ENCODE data around the gene CLIP1. TPM values are rescaled to one million over a fixed set of nuclear protein-coding genes. Genes with fewer than 3 reads are reported as not detected.
"Not testable (repeated sequence)": the region's sequence is repeated elsewhere in the genome, so short reads cannot be mapped to it uniquely, and the experiment has no call there.

Gene CLIP1
- total RNA-seq, 2 experiments from 2014 or later, result 75.6 to 76.5 TPM

DNA sequence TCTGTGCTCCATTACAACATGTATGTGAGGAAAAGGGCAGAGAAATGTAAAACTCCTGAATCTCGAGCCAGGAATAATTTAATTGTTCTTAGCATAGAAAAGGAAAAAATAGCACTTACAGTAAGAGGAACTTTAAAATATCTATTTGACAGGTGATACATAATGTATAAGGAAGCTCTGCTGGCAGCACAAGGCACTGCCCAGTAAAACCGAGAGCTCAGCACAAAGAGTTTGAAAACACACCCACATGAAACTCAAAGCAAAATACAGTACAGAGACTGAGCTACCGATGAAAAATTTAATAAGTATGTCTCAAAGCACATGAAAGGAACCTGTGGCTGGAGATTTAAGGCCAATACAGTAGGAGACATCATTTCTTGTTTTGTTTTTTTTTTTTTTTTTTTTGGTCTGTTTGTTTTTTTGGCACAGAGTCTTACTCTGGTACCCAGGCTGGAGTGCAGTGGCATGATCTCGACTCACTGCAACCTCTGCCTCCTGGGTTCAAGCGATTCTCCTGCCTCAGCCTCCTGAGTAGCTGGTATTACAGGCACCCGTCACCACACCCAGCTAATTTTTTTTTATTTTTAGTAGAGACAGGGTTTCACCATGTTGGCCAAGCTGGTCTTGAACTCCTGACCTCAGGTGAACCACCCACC, 19.2 kb downstream of the CLIP1 start:
- H3K27me3 Mint-ChIP-seq, result no peaks in the 10 kb centered on the region
- H3K27ac Mint-ChIP-seq, result peak overlapping the region; percentile 43
- DNase-seq, result no peak
- H3K4me1 Mint-ChIP-seq, result peaks cover 43% of the 10 kb centered on the region
- peaks cover 16% of the 10 kb centered on the region for H3K36me3 Mint-ChIP-seq (ENCODE audit: low read depth)
- POLR2A ChIA-PET, result no interaction called here
- CTCF ChIA-PET, result interaction anchor here (0.6 to 5.4 kb wide), 10 partner anchors 10 to 1596 kb away, joined by 3 to 33 read pairs (median 3); partner anchors contain the start of gene CLIP1
- H3K9me3 Mint-ChIP-seq, result no peaks in the 10 kb centered on the region
- H3K4me3 Mint-ChIP-seq, result no peak overlapping the region

GRCh38 chr12:122402264-122402663, 20.2 kb downstream of the CLIP1 start:
- Mint-ChIP-seq H3K27me3 (no peaks in the 10 kb centered on the region), H3K27ac (no peak overlapping the region), H3K4me3 (no peak overlapping the region), H3K4me1 (peaks cover 43% of the 10 kb centered on the region), H3K36me3 (ENCODE audit: low read depth) (peaks cover 16% of the 10 kb centered on the region), H3K9me3 (no peaks in the 10 kb centered on the region)
- POLR2A ChIA-PET, result no interaction called here
- DNase-seq, result no peak
- CTCF ChIA-PET, result interaction anchor here (0.6 to 5.4 kb wide), 3 partner anchors 11 to 137 kb away, joined by 3 to 33 read pairs (median 4); no protein-coding TSS in a partner anchor

GRCh38 chr12:122399592-122400373, 22.7 kb downstream of the CLIP1 start:
- Mint-ChIP-seq H3K4me1 (peaks cover 48% of the 10 kb centered on the region), H3K27me3 (no peaks in the 10 kb centered on the region), H3K27ac (peak overlapping the region; percentile 85), H3K36me3 (ENCODE audit: low read depth) (peaks cover 19% of the 10 kb centered on the region), H3K4me3 (peak overlapping the region; percentile 41), H3K9me3 (no peaks in the 10 kb centered on the region)
- CTCF ChIA-PET, result interaction anchor here (0.5 to 5.4 kb wide), 23 partner anchors 10 to 1338 kb away, joined by 3 to 33 read pairs (median 4); partner anchors contain the start of genes CLIP1 and ZCCHC8
- peak; percentile 71 for DNase-seq
- POLR2A ChIA-PET, result interaction anchor here (0.5 to 1.4 kb wide), 4 partner anchors 13 to 114 kb away, joined by 3 to 7 read pairs (median 4); no protein-coding TSS in a partner anchor

DNA sequence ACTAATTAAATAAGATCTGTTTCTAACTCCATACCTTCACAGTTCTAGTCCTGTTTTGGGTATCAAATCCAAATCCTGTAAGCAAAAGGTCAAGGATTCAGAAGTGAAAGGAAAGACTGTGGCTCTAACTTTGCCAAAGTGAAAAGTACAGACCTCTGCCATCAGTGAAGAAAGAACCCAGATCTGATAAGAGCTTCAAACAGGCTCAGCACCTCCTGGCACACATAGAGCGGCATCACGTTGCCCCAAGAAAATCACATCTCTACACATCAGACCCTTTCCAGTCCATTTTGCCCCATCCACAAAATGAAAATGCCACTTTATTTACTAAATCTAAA, 23.2 kb downstream of the CLIP1 start:
- ChIA-PET POLR2A (interaction anchor here (1.4 kb wide), 1 partner anchor 73 kb away, joined by 4 read pairs; no protein-coding TSS in a partner anchor), CTCF (interaction anchor here (1.0 to 5.4 kb wide), 18 partner anchors 9 to 106 kb away, joined by 3 to 33 read pairs (median 6); partner anchors contain the start of genes CLIP1 and ZCCHC8)
- H3K27ac Mint-ChIP-seq, result peak overlapping the region; percentile 85
- no peak for DNase-seq
- no peaks in the 10 kb centered on the region for H3K27me3 Mint-ChIP-seq
- H3K9me3 Mint-ChIP-seq, result no peaks in the 10 kb centered on the region
- H3K4me1 Mint-ChIP-seq, result peaks cover 50% of the 10 kb centered on the region
- no peak overlapping the region for H3K4me3 Mint-ChIP-seq
- H3K36me3 Mint-ChIP-seq (ENCODE audit: low read depth), result peaks cover 19% of the 10 kb centered on the region

DNA sequence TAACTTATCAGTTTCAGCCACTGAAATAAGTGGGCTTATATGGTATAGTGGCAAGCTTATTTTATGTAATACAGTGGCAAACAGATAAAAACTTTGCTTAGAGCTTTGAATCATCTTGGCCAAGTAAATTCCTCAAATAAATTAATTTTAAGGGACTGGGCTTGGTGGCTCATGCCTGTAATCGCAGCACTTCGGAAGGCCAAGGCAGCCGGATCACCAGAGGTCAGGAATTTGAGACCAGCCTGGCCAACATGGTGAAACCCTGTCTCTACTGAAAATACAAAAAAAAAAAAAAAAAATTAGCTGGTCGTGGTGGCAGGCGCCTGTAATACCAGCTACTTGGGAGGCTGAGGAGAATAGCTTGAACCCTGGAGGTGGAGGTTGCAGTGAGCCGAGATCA, 24.5 kb downstream of the CLIP1 start:
- DNase-seq, POLR2A ChIA-PET, H3K9me3 Mint-ChIP-seq, H3K27me3 Mint-ChIP-seq, H3K4me3 Mint-ChIP-seq, H3K27ac Mint-ChIP-seq: not testable (repeated sequence)
- Mint-ChIP-seq H3K36me3 (ENCODE audit: low read depth) (peaks cover 12% of the 10 kb centered on the region), H3K4me1 (peaks cover 50% of the 10 kb centered on the region)
- CTCF ChIA-PET, result interaction anchor here (0.8 to 1.2 kb wide), 3 partner anchors 12 to 73 kb away, joined by 3 read pairs; no protein-coding TSS in a partner anchor

GRCh38 chr12:122395319-122395718, 27.1 kb downstream of the CLIP1 start:
- ChIA-PET CTCF (interaction anchor here (0.6 to 1.1 kb wide), 3 partner anchors 26 to 370 kb away, joined by 3 to 4 read pairs (median 3); no protein-coding TSS in a partner anchor), POLR2A (interaction anchor here (0.6 kb wide), 1 partner anchor 499 kb away, joined by 4 read pairs; no protein-coding TSS in a partner anchor)
- H3K4me1 Mint-ChIP-seq, result peaks cover 42% of the 10 kb centered on the region
- H3K36me3 Mint-ChIP-seq (ENCODE audit: low read depth), result peaks cover 9% of the 10 kb centered on the region
- DNase-seq, result no peak
- no peak overlapping the region for H3K4me3 Mint-ChIP-seq
- no peak overlapping the region for H3K27ac Mint-ChIP-seq
- no peaks in the 10 kb centered on the region for H3K27me3 Mint-ChIP-seq
- no peaks in the 10 kb centered on the region for H3K9me3 Mint-ChIP-seq

DNA sequence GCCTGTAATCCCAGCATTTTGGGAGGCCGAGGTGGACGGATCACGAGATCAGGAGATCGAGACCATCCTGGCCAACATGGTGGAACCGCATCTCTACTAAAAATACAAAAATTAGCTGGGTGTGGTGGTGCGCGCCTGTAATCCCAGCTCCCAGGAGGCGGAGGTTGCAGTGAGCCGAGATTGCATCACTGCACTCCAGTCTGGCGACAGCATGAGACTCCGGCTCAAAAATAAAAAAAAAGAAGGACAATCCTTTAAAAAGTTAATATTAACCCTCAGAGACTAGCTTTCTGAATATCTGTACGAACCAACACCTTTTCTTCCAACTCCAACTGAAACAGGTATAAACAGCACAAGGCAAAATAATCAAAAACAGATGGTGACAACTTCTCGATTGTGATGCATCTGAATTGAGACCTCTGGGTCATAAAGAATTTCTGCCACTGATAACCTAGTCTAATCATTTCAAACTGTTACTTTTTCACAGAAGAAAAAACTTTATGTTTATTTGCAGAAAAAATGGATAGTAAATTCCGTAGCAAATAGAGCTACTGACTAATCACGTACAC, 27.8 kb downstream of the CLIP1 start:
- Mint-ChIP-seq H3K4me1 (peaks cover 36% of the 10 kb centered on the region), H3K27me3 (no peaks in the 10 kb centered on the region), H3K27ac (no peak overlapping the region), H3K4me3 (no peak overlapping the region), H3K9me3 (no peaks in the 10 kb centered on the region), H3K36me3 (ENCODE audit: low read depth) (peaks cover 9% of the 10 kb centered on the region)
- ChIA-PET POLR2A (interaction anchor here (0.6 kb wide), 1 partner anchor 500 kb away, joined by 4 read pairs; no protein-coding TSS in a partner anchor), CTCF (interaction anchor here (0.6 to 1.1 kb wide), 4 partner anchors 26 to 370 kb away, joined by 3 to 4 read pairs (median 4); no protein-coding TSS in a partner anchor)
- DNase-seq, result no peak

DNA sequence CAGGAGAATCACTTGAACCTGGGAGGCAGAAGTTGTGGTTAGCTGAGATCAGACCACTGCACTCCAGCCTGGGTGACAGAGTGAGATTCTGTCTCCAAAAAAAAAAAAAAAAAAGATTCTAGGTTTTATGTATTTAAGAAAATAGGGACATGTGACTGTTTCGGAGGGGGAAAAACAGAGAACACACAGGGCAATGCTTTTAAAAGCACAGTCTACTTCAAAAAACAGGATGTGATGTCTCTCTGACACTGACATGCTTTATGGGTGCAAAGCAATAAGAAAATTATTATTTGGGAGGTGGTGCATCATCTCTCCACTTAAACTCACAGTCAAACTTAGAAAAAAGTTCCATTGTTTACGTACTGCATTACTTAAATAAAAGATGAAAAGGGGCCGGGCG, 28.7 kb downstream of the CLIP1 start:
- ChIA-PET POLR2A (no interaction called here), CTCF (interaction anchor here (0.6 kb wide), 1 partner anchor 13 kb away, joined by 3 read pairs; no protein-coding TSS in a partner anchor)
- Mint-ChIP-seq H3K9me3 (no peaks in the 10 kb centered on the region), H3K4me3 (no peak overlapping the region), H3K4me1 (peaks cover 27% of the 10 kb centered on the region), H3K27me3 (no peaks in the 10 kb centered on the region), H3K36me3 (ENCODE audit: low read depth) (peaks cover 7% of the 10 kb centered on the region), H3K27ac (peak overlapping the region; percentile 74)
- peak; percentile 10 for DNase-seq

DNA sequence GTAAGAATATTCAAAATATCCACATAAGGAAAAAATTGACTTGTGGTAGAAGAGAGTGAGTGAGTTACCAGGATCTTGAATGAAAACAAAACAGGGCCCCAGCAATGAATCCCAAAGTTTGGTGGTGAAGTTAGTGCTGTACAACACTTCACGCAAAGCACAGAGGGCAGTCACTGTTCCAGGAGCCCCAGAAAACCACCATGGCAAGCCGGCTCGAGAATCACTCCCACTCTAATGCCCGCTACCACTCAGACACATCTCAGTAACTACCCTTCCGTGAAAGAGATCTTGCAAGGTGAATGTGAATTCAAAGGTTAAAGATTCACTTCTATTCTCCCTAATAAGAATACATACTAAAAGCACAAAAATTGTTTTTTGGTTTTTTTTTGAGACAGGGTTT, 30.1 kb downstream of the CLIP1 start:
- Mint-ChIP-seq H3K9me3 (no peaks in the 10 kb centered on the region), H3K27me3 (no peaks in the 10 kb centered on the region), H3K4me3 (no peak overlapping the region), H3K27ac (no peak overlapping the region), H3K4me1 (peaks cover 26% of the 10 kb centered on the region), H3K36me3 (ENCODE audit: low read depth) (peaks cover 7% of the 10 kb centered on the region)
- POLR2A ChIA-PET, result no interaction called here
- CTCF ChIA-PET, result no interaction called here
- no peak for DNase-seq

GRCh38 chr12:122389677-122390076, 32.8 kb downstream of the CLIP1 start:
- DNase-seq, result no peak
- CTCF ChIA-PET, result interaction anchor here (3.3 kb wide), 1 partner anchor 10 kb away, joined by 14 read pairs; no protein-coding TSS in a partner anchor
- Mint-ChIP-seq H3K27me3 (no peaks in the 10 kb centered on the region), H3K27ac (no peak overlapping the region), H3K4me1 (peaks cover 15% of the 10 kb centered on the region), H3K36me3 (ENCODE audit: low read depth) (no peaks in the 10 kb centered on the region), H3K9me3 (no peaks in the 10 kb centered on the region), H3K4me3 (no peak overlapping the region)
- POLR2A ChIA-PET, result no interaction called here

- Mint-ChIP-seq H3K9me3 (no peaks in the 10 kb centered on the region), H3K4me3 (no peak overlapping the region), H3K4me1 (peaks cover 4% of the 10 kb centered on the region), H3K27me3 (no peaks in the 10 kb centered on the region), H3K36me3 (ENCODE audit: low read depth) (no peaks in the 10 kb centered on the region), H3K27ac (no peak overlapping the region)
- POLR2A ChIA-PET, result no interaction called here
- CTCF ChIA-PET, result interaction anchor here (1.3 kb wide), 1 partner anchor 84 kb away, joined by 4 read pairs; no protein-coding TSS in a partner anchor
- DNase-seq, result no peak
Observed at GRCh38 chr12:122387887-122388286, 34.6 kb downstream of the CLIP1 start.

DNA sequence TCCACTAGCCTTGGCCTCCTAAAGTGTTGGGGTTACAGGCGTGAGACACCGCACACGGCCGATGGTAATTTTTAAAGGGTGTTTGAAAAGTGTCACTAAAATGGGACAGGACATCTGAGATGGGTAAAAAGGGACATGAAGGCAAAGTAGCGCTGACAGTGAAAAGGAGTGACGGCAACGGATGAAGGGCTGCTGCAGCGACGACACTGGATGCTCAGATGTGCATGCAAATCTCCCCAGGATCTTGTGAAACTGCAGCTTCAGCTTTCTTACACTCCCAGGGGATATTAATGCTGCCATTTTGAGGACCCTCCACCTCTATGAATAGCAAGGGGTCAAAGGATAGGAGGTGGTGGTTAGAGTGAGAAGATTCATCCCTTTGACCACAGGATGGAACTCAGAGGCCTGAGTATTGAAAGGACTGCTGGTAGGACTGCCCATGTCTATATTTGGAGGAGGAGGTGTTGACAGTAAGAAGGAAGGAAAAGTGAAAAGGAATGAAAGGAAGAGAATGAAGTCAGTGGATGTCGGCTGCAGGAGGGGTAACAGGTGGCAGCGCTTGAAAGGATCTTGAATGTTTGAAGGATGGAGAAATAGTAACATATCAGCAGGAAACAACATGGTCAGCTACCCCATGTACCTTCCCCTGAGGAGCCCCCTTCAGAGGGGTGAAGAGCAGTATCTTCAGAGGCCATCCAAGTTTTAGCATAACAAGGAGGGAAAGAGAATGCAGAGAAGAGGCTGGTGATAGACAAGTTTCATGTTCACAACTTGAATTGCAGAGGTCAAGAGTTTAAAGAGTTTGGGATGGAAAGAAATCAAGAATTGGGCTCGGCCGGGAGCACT, 37.1 kb downstream of the CLIP1 start:
- H3K36me3 Mint-ChIP-seq (ENCODE audit: low read depth), result peaks cover 3% of the 10 kb centered on the region
- peaks cover 11% of the 10 kb centered on the region for H3K4me1 Mint-ChIP-seq
- ChIA-PET CTCF (no interaction called here), POLR2A (no interaction called here)
- H3K27ac Mint-ChIP-seq, result no peak overlapping the region
- DNase-seq, result no peak
- no peak overlapping the region for H3K4me3 Mint-ChIP-seq
- no peaks in the 10 kb centered on the region for H3K27me3 Mint-ChIP-seq
- no peaks in the 10 kb centered on the region for H3K9me3 Mint-ChIP-seq

All from activated CD4-positive, alpha-beta T cell treated with anti-CD3 and anti-CD28 coated beads, Interleukin-2, amount 10 ng/mL, durations not matched to agents 7 days and 5 days (primary cell).